Activated CD8-positive, alpha-beta memory T cell treated with anti-CD3 and anti-CD28 coated beads for 36 hours (primary cell): ENCODE data around the gene CNOT6. TPM values are rescaled to one million over a fixed set of nuclear protein-coding genes. Genes with fewer than 3 reads are reported as not detected.

Source experiments
- CTCF ChIA-PET: fragments of 350-600 bp; sonication (Branson Sonifier 250); formaldehyde crosslinking; loops from one replicate; lab custom pipeline; 2021; ENCODE audit warnings: antibody characterized with exemption; lab: Charles Lee
- POLR2A ChIA-PET: fragments of 350-600 bp; sonication (Branson Sonifier 250); formaldehyde crosslinking; loops from one replicate; lab custom pipeline; 2021; ENCODE audit warnings: antibody characterized with exemption; lab: Charles Lee
- total RNA-seq, 2 experiments: library from RNA; stranded (reverse); gene quantifications; one replicate each; pipeline ENCODE4 v1.2.3, GENCODE V29; 2021

The CNOT6 gene
- total RNA-seq, 2 experiments from 2014 or later, result 39.1 to 40.0 TPM

- ChIA-PET POLR2A (interaction anchor here (0.6 kb wide), 1 partner anchor 27 kb away, joined by 3 read pairs; no protein-coding TSS in a partner anchor), CTCF (interaction anchor here (0.7 kb wide), 1 partner anchor 66 kb away, joined by 3 read pairs; no protein-coding TSS in a partner anchor)
Observed at GRCh38 chr5:180624587-180624986, 130.4 kb downstream of the CNOT6 start.

GRCh38 chr5:180625125-180625790 is 131.1 kb downstream of the CNOT6 start:
- ChIA-PET POLR2A (no interaction called here), CTCF (no interaction called here)

DNA sequence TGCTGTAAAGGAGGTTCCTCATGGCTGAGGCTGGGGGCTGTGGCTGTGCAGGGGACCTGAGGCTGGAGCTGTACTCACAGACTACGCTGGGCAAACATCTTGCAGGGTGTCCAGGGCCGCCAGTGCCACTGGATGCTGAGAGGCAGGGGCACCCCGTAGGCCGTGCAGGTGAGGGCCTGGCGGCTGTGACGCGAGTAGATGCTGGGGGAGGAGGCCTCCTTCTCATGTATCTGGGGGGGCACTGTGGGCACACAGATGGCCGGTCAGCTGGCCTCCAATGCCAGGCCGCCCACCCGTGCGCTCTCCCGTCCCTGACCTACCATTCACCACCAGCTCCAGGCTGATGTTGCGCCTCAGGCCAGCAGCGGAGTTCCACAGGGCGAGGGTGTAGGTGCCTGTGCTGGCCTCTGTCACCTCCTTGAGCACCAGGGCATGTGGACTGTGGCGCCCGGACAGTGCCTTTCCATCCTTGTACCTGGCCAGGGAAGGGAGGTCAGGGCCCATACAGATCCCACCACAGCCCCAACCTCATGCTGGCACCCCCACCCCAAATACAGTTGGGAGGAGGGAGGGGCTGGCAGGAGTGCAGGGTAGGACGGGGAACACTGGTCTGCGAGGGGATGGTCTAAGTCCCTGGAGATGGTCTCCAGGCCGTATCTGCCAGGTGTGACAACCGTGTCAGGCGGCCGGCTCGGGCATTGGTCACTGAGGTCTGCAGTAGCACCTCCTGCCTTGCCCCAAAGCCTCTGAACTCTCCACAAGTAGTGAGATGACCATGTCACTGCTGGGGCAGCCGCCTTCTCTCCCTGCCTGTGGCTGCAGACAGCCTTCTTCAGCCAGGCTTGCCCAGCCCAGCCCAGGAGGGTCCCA is 131.8 kb downstream of the CNOT6 start:
- ChIA-PET CTCF (no interaction called here), POLR2A (no interaction called here)

GRCh38 chr5:180626661-180627385 is 132.6 kb downstream of the CNOT6 start:
- ChIA-PET CTCF (no interaction called here), POLR2A (no interaction called here)

GRCh38 chr5:180627386-180628120 is 133.4 kb downstream of the CNOT6 start:
- POLR2A ChIA-PET, result no interaction called here
- CTCF ChIA-PET, result no interaction called here

Other genes starting within 250 kb of the CNOT6 start
- gene MAPK9, start 202.3 kb upstream of the CNOT6 start, total RNA-seq, result 10 to 100 TPM; 43.4 to 46.3 TPM
- gene GFPT2, start 141.0 kb upstream of the CNOT6 start, total RNA-seq, result under 1 TPM; 0.27 to 0.42 TPM
- gene SCGB3A1, start 97.1 kb downstream of the CNOT6 start, total RNA-seq, result under 1 TPM; 0.38 to 0.75 TPM
- 1 to 10 TPM; 4.2 to 4.4 TPM for gene FLT4, start 155.2 kb downstream of the CNOT6 start, total RNA-seq
- gene OR2Y1, start 245.7 kb downstream of the CNOT6 start, total RNA-seq, result not detected